ENCODE results near the gene SCN4A.

GRCh38 chr17:64008830-64009229 is 36.1 kb upstream of the SCN4A start:
- TF ChIP-seq, protein P1, sequence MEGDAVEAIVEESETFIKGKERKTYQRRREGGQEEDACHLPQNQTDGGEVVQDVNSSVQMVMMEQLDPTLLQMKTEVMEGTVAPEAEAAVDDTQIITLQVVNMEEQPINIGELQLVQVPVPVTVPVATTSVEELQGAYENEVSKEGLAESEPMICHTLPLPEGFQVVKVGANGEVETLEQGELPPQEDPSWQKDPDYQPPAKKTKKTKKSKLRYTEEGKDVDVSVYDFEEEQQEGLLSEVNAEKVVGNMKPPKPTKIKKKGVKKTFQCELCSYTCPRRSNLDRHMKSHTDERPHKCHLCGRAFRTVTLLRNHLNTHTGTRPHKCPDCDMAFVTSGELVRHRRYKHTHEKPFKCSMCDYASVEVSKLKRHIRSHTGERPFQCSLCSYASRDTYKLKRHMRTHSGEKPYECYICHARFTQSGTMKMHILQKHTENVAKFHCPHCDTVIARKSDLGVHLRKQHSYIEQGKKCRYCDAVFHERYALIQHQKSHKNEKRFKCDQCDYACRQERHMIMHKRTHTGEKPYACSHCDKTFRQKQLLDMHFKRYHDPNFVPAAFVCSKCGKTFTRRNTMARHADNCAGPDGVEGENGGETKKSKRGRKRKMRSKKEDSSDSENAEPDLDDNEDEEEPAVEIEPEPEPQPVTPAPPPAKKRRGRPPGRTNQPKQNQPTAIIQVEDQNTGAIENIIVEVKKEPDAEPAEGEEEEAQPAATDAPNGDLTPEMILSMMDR (IDR thresholded peaks at IDR 0.05; ENCODE audit: poor library complexity, severe bottlenecking): no peak
- no peak for TF ChIP-seq TAF1 (IDR thresholded peaks at IDR 0.05; ENCODE audit: low read depth)
- no peak for TF ChIP-seq RAD21 (conservative IDR thresholded peaks at IDR 0.05)
- no peak for TF ChIP-seq MXI1 (conservative IDR thresholded peaks at IDR 0.05; ENCODE audit: poor library complexity, severe bottlenecking)
- TF ChIP-seq POLR2AphosphoS5 (IDR thresholded peaks at IDR 0.05): no peak
- no peak for TF ChIP-seq REST (IDR thresholded peaks at IDR 0.05; ENCODE audit: borderline replicate concordance)
- TF ChIP-seq SMC3 (conservative IDR thresholded peaks at IDR 0.05; ENCODE audit: poor library complexity): no peak
- TF ChIP-seq EZH2 (IDR thresholded peaks at IDR 0.05; ENCODE audit: borderline replicate concordance, insufficient read depth, low read length, poor library complexity, severe bottlenecking): no peak
- no peak for TF ChIP-seq EP300 (conservative IDR thresholded peaks at IDR 0.05; ENCODE audit: poor library complexity, severe bottlenecking)

All from neural cell (in vitro differentiated cells).